WERI-Rb-1 (cell line): ENCODE data around the gene FKBP3.

Source experiments
- DNase-seq: peaks from one replicate; pipeline ENCODE4 v3.0.0-alpha.2; 2020
- H3K27ac ChIP-seq: fragments of 250-450 bp; sonication (Bioruptor Pico); 2 replicates; pipeline ENCODE4 v1.5.1; 2020; ENCODE audit warnings: mild to moderate bottlenecking, moderate library complexity
- H3K27me3 ChIP-seq: fragments of 250-450 bp; sonication (Bioruptor Pico); 2 replicates; pipeline ENCODE4 v1.5.1; 2021; ENCODE audit warnings: mild to moderate bottlenecking, low read depth, moderate library complexity; ENCODE audit not compliant: insufficient read depth, severe bottlenecking
- H3K36me3 ChIP-seq: fragments of 250-450 bp; sonication (Bioruptor Pico); 2 replicates; pipeline ENCODE4 v1.5.1; 2020; ENCODE audit warnings: mild to moderate bottlenecking, moderate library complexity
- H3K4me3 ChIP-seq: 2 replicates; pipeline ENCODE4 v1.5.1; 2011; ENCODE audit warnings: low read depth, mild to moderate bottlenecking, control low read depth, low read length
- H3K9me3 ChIP-seq: fragments of 250-450 bp; sonication (Bioruptor Pico); 2 replicates; pipeline ENCODE4 v1.5.1; 2021; ENCODE audit warnings: mild to moderate bottlenecking, moderate library complexity; ENCODE audit not compliant: severe bottlenecking
- CTCF ChIP-seq: IDR thresholded peaks from 2 replicates; pipeline ENCODE4 v1.5.1; 2011; ENCODE audit warnings: low read depth, mild to moderate bottlenecking, control low read depth, inconsistent platforms, low read length

Gene FKBP3

GRCh38 chr14:45128963-45129629 is 5.2 kb downstream of the FKBP3 start:
- H3K27me3 ChIP-seq: no peaks in the 10 kb centered on the region
- peaks cover 40% of the 10 kb centered on the region for H3K36me3 ChIP-seq
- no peak for DNase-seq
- no peaks in the 10 kb centered on the region for H3K9me3 ChIP-seq
- H3K27ac ChIP-seq: no peak overlapping the region
- no peak for TF ChIP-seq CTCF
- no peak overlapping the region for H3K4me3 ChIP-seq

GRCh38 chr14:45125754-45126153 is 8.5 kb downstream of the FKBP3 start:
- no peak overlapping the region for H3K27ac ChIP-seq
- H3K36me3 ChIP-seq: peaks cover 67% of the 10 kb centered on the region
- no peaks in the 10 kb centered on the region for H3K27me3 ChIP-seq
- no peak for DNase-seq
- no peak overlapping the region for H3K4me3 ChIP-seq
- no peaks in the 10 kb centered on the region for H3K9me3 ChIP-seq
- TF ChIP-seq CTCF: no peak

- peaks cover 76% of the 10 kb centered on the region for H3K36me3 ChIP-seq
Measured at GRCh38 chr14:45123271-45123670, 11.0 kb downstream of the FKBP3 start.

GRCh38 chr14:45120096-45120495 is 14.2 kb downstream of the FKBP3 start:
- Histone ChIP-seq H3K27me3 (no peaks in the 10 kb centered on the region), H3K4me3 (no peak overlapping the region), H3K27ac (no peak overlapping the region), H3K9me3 (no peaks in the 10 kb centered on the region), H3K36me3 (peaks cover 86% of the 10 kb centered on the region)
- DNase-seq: no peak
- no peak for TF ChIP-seq CTCF

More at GRCh38 chr14:45123271-45123670, 11.0 kb downstream of the FKBP3 start:
- TF ChIP-seq CTCF: no peak
- H3K4me3 ChIP-seq: no peak overlapping the region
- no peaks in the 10 kb centered on the region for H3K9me3 ChIP-seq
- no peaks in the 10 kb centered on the region for H3K27me3 ChIP-seq
- DNase-seq: no peak
- no peak overlapping the region for H3K27ac ChIP-seq

- Histone ChIP-seq H3K27ac (no peak overlapping the region), H3K36me3 (peaks cover 93% of the 10 kb centered on the region), H3K4me3 (no peak overlapping the region), H3K27me3 (no peaks in the 10 kb centered on the region), H3K9me3 (no peaks in the 10 kb centered on the region)
- TF ChIP-seq CTCF: no peak
- DNase-seq: no peak
Measured at GRCh38 chr14:45118594-45118993, 15.7 kb downstream of the FKBP3 start.

GRCh38 chr14:45114327-45114726 is 20.0 kb downstream of the FKBP3 start:
- Histone ChIP-seq H3K27me3 (no peaks in the 10 kb centered on the region), H3K27ac (no peak overlapping the region), H3K9me3 (no peaks in the 10 kb centered on the region), H3K4me3 (no peak overlapping the region), H3K36me3 (peaks cover 89% of the 10 kb centered on the region)
- DNase-seq: no peak
- no peak for TF ChIP-seq CTCF
